SKM-1 treated with dmso at 0.1 percent for 144 hours (cell line): ENCODE data around the gene PPP1CC.
"Not testable (repeated sequence)": the region's sequence is repeated elsewhere in the genome, so short reads cannot be mapped to it uniquely, and the experiment has no call there.

Experiments
- DNase-seq: peaks from one replicate; lab custom pipeline; 2025; ENCODE audit not compliant: unreplicated experiment; lab: John Stamatoyannopoulos, UW

The PPP1CC gene

DNA sequence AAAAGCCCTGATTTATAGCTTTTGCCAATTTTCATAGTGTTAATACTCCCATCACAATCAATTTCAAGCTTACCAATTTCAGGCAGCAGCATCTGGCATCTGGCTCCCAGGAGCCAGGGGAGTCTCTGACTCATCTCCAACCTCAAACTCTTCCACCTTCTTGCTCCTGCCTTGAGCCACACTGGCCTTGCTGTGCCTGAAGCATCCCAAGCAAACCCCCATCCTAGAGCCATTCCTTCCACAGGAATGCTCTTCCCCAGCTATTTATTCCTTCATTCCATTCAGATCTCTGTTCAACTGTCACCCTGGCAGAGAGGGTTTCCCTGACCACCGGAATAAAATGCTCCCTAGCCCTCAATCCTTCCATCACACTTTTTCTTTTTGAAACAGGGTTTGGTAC lies 13.9 kb upstream of the PPP1CC start:
- no peak for DNase-seq

GRCh38 chr12:110754101-110754793 lies 11.6 kb upstream of the PPP1CC start:
- DNase-seq: no peak

GRCh38 chr12:110750784-110751461 lies 8.2 kb upstream of the PPP1CC start:
- no peak for DNase-seq

DNA sequence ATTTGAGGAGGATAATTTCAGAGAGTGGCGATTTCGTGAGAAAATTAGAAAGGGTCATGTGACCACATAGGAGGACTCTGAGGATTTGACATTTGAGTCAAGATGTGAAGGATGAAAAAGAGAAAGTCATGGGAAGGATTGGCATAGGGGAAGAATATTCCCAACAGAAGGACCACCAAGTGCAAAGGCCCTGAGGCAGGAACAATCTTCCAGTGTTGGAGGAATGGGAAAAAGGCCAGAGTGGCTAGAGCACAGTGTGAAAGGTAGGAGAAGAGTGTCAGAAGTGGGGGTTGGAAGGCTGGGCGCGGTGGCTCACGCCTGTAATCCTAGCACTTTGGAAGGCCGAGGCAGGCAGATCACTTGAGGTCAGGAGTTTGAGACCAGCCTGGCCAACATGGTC lies 3.9 kb upstream of the PPP1CC start:
- no peak for DNase-seq

DNA sequence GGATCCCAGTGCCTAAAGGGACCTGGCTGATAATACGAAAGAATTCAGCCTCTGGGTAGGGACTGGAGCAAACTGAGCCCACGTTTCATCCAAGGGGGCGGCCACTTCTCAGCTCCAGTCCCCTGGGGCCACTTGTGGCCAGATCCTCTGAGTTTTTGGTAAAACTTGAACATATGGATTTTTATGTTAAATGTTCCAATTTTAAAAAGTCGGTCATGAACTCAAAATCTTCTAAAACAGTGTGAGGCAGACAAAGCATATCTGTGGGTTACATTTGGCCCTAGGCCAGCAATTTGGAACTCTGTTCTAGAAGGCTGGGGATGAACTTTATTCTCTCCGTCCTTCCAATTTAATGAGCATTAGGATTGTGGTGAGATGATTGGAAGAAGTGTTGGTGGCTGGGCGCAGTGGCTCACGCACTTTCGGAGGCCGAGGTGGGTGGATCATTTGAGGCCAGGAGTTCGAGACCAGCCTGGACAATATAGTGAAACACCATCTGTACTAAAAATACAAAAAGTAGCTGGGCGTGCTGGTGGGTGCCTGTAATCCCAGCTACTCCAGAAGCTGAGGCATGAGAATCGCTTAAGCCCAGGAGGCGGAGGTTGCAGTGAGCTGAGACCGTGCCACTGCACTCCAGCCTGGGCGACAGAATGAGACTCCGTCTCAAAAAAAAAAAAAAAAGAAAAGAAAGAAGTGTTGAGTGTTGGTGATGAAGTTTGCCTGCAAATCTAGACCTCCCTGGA lies 3.0 kb upstream of the PPP1CC start:
- DNase-seq: no peak

GRCh38 chr12:110744601-110745264 lies 2.0 kb upstream of the PPP1CC start:
- DNase-seq: no peak

DNA sequence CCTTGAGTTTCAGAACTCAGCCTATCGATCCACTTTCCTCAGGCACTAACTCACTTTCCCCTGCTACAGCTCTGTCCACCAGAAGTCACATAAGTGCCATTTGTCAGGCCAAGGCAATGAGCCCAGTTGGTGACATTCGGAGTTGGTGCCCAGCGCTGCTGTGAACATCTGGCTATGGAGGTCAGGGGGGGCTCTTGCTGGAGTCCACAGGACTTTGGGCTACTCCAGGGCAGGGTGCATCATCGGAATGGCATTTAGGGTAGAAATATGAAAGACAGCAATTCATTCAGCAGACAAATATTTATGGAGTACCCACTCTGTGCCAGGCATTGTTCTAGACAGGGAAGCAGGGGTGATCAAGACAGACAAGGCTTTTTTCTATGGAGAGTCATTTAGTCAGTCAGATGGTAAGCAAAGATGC lies 1.5 kb upstream of the PPP1CC start:
- no peak for DNase-seq

- DNase-seq: no peak
Measured at GRCh38 chr12:110743571-110744093, 941 bp upstream of the PPP1CC start.

DNA sequence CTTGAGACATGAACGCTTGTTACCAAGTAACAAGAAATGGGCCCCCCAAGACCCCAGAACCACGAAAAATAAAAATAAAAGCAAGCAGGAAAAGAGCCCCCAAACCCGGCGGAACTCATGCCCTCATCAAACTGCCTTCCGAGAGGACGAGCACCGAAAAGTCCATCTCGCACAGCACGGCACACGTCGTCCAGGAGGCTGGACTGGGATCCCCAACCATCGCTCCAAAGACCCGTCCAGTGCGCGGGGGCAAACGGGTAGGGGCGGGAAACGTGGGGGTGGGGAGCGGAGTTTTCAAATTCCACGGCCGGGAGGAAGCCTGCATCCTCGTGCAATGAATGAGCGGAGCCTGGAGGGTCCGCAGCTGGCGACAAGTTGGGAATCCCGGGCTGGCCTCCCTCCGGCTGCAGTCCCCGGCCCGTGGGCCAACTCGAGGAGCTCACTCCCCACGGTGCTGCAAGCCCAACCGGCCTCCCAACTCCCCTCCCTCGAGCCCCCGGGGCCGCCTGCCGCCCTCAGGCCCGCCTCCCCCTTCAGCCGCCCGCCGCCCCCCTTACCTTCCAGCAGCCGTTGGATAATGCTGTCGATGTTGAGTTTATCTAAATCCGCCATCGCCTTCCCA lies 484 bp downstream of the PPP1CC start:
- DNase-seq: no peak

DNA sequence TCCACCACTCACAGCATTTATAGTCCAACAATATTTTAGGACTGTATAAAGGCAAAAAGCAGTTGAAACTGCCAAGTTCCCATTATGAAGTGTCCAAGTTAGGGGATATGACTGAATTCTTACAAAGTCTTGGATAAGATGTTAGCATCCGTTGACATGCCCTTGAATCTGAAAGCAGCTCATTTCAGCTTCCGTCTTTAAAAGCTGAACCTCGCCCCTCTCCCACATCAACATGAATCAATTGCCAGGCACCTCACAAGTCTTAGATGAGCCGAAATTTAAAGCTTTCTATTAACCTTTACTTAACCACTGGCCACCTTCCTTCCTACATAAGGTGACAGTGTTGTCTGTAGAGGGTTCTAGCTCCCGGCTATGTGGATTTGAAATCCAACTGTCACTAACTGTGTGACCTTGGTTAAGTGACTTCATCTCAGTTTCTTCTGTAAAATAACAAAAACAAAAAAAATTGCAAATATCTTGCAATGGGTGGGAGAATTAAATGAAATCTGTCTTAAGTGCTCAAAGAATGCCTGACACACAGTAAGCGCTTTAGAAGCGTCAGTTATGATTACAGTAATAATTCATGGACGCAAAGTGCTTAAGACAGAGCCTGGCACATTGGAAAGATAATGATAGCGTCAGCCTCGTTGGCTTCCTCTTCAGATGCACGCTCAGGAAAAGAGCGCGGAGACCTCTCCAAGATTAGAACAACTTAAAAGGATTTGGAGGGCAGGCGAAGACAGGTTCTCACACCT lies 1.2 kb downstream of the PPP1CC start:
- no peak for DNase-seq

- no peak for DNase-seq
Measured at GRCh38 chr12:110739894-110740293, 2.8 kb downstream of the PPP1CC start.

GRCh38 chr12:110739488-110739887 lies 3.2 kb downstream of the PPP1CC start:
- no peak for DNase-seq

DNA sequence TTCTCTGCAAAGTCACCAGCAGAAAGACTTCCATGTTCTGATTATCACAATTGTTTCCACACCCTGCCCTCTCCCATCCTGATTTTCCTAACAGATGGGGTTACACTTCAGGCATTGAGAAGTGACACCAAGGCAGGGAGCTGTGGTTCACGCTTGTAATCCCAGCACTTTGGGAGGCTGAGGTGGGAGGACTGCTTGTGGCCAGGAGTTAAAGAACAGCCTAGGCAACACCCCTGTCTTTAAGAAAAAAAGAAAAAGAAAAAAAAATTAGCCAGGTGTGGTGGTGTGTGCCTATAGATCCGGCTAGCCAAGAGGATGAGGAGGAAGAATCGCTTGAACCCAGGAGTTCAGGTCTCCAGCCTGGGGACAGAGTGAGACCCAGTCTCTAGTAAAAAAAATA lies 5.2 kb downstream of the PPP1CC start:
- no peak for DNase-seq

DNA sequence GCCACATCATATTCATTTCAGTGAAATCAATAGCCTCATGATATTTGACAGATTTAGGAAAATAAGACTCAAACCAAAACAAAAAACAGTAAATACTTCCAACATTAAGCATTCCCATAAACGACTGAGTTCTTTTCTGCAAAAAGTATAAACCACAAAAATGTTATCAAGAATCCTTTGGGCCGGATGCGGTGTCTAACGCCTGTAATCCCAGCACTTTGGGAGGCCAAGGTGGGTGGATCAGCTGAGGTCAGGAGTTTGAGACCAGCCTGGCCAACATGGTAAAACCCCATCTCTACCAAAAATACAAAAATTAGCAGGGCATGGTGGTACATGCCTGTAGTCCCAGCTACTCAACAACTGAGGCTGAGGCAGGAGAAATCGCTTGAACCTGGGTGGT lies 5.7 kb downstream of the PPP1CC start:
- DNase-seq: not testable (repeated sequence)

GRCh38 chr12:110733900-110734299 lies 8.8 kb downstream of the PPP1CC start:
- DNase-seq: no peak

DNA sequence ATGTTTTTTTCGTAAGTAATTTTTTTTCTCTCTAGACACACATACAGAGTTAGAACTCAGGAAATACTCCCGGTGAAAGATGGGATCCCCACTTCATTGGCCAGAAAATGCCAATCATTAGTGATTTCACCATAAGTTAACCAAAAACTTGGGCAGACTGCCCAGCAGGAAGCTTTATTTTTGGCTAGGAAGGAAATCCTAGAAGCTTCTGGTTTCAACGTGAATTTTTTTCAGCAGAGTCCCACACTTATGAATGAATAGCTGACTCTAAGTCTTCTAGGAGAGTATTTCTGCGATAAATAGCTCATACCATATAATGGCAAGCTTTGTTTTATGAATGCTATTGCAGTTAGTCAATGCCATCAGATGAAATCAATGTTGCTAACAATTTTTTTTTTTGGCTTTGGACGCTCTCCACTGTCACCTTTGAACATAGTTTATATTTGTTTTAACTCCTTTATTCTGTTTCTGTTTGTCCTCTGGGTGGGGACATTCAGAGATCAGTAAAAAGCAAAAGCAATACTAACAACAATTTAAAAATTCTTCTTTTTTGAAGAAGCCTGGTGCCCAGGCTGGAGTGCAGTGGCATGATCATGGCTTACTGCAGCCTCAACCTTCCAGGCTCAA lies 9.5 kb downstream of the PPP1CC start:
- no peak for DNase-seq

DNA sequence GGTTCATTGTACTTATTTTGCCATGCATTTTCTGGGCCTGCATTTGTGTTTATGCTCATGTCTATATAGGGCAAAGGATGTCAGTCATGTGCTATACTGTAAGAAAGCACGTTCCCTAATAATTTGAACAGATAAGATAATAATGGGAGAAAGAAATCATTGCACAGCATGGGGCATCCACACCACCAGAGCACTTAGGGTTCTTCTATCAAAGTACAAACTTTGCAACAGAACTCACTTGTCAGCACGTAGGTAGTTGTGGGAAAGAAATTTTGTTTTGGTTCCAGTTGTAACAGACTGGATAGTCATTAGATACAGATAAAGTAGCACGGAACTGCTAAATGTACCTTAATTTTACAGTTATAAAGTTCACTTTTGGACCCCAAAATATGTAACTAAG lies 10.1 kb downstream of the PPP1CC start:
- no peak for DNase-seq

DNA sequence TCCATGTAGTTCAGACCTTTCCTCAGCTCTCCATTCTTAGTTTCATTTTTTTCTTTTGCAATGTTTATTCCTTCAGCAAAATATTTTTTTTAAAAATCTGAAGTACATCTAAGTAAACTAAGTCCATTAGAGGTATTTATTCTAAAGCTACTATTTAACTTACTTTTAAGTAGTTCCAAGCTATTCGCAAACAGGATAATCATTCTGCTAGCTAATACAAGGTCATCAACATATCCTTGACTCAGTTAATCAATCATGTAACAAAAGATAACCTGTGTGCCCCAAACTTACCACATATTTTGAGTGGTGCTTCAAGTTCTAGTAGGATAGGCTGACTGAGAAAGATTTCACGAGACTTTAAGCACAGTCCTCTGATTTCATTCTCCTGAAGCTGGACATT lies 11.2 kb downstream of the PPP1CC start:
- no peak for DNase-seq

DNA sequence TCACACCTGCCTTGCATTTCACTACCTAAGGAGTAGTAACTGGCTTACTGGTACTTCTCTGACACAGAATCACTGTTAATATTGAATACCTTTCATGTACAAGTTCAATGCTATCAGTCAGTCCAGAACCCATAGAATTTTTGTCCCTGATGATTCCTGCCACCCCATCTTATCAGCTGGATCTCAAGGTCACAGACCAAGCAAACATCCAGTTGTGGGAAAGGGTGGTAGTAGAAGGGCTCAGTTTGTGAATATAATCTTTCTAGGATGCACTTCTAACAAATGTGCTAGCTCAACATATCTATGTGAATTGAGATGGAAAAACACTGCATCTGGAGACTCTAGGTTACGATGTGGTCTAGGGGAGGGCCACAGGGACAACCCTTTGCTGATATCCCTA lies 14.1 kb downstream of the PPP1CC start:
- no peak for DNase-seq
